Pancreas (tissue), 10 donors: Measurements from ENCODE around the gene LUZP2. TPM values are rescaled to one million over a fixed set of nuclear protein-coding genes. Genes with fewer than 3 reads are reported as not detected.

Source experiments
- ATAC-seq, 4 donors: fragments of 200-7000 bp; cut with Tn5 transposase; one replicate each; pipeline versions ENCODE4 v1.8.0 to v1.9.1; 2020; ENCODE audit warnings: mild to moderate bottlenecking in 4 of 4, moderate library complexity in 4 of 4
- DNase-seq, 6 donors: peaks; one replicate each; pipeline ENCODE4 v3.0.0-alpha.2; 2020
- FAIRE-seq: peaks from 2 replicates; lab custom pipeline; 2012; peaks lifted over from hg19 to GRCh38; lab: Jason Lieb, UNC
- H3K27ac ChIP-seq, 4 donors: fragments of 200-600 bp; sonication (generic); 1 replicate in 3 of 4; 2 replicates in 1 of 4; pipeline versions ENCODE4 v1.5.0 to v1.8.0; 2020
- H3K27me3 ChIP-seq, 4 donors: fragments of 200-600 bp; one replicate each; pipeline ENCODE4 v1.8.0; 2021
- H3K36me3 ChIP-seq, 3 donors: fragments of 200-600 bp; sonication (generic) in 1 of 3; one replicate each; pipeline versions ENCODE4 v1.5.0 to v1.8.0; 2020 to 2021
- H3K4me1 ChIP-seq, 3 donors: fragments of 200-600 bp; one replicate each; pipeline ENCODE4 v1.8.0; 2021
- H3K4me3 ChIP-seq, 4 donors: fragments of 200-600 bp; sonication (generic) in 2 of 4; one replicate each; pipeline versions ENCODE4 v1.5.0 to v1.8.0; 2020 to 2021
- H3K9me3 ChIP-seq, 4 donors: fragments of 200-600 bp; one replicate each; pipeline ENCODE4 v1.8.0; 2021
- WGBS, 2 donors: extraction: QIAGEN DNeasy Blood & Tissue Kit; methylation state at CpG; one replicate each; pipeline ENCODE4 v1.1.7; 2013; 5-methylcytosine and 5-hydroxymethylcytosine counted together
- intact Hi-C, 3 donors: fragments of 100-400 bp; cut with DNase I; formaldehyde crosslinking; loops; one replicate each; pipeline versions ENCODE4 v1.11.1 to v1.14.2; 2022
- polyA plus RNA-seq, 2 donors: library from polyadenylated mRNA; stranded (reverse); fragments of 200-250 nt; gene quantifications; one replicate each; pipeline ENCODE4 v1.2.3, GENCODE V29; 2013
- total RNA-seq, 6 donors: library from RNA; stranded (reverse); fragmentation: NEBNext Ultra II Directional in 4 of 6; extraction: Animal tissue kit (Norgen Biotek cat#: 25700) in 4 of 6; gene quantifications; one replicate each; pipeline versions ENCODE4 v1.2.1 to v1.2.4, GENCODE V29; 2021 to 2023
- TF ChIP-seq, protein P1 (sequence below), 4 donors: fragments of 200-600 bp; sonication (generic) in 3 of 4; IDR thresholded peaks; one replicate each; pipeline versions ENCODE4 v1.5.0 to v1.8.0; 2021; ENCODE audit warnings: antibody characterized with exemption in 4 of 4
- donor health status: healthy with polysubstance abuse.
- donor health status: DM: no; HTN: no; CAD: no; lungs with moderate emphysema.
- donor health status: DM: no; HTN: no; CAD: no.
- donor health status: control.
- donor health status: control.
- donor health status: Bipolar disorder and iron deficiency.
- donor health status: DM: yes; HTN: yes; CAD: no.
- donor health status: DM: no; HTN: no; CAD: no.
- donor health status: DM: no; HTN: no; CAD: no.
- donor health status: DM: yes; HTN: yes; CAD: no.

Gene LUZP2
- total and polyA plus RNA-seq, 8 donors = 0.04 to 0.19 (median 0.07) TPM; not detected in 3

DNA sequence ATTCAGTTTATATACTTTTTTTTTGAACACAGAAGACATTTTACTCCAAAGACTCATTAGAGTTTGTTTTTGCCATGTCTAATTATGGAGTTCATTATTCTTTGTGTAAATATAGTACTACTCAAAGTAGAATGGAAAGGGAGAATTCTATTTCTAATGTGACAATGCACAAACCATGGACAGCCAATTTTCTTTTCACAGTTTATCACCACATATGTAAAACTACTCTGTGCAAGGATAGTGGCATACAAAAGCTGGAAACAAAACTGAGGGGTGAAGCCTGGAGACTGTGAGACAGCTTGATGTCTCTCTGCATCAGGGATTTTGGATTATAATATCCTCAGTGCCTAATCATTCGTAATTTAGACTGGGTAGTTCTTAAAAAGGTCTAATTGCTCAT is 75.5 kb downstream of the LUZP2 start:
- intact Hi-C loops = no loop called here
- H3K36me3 ChIP-seq = no peaks in the 10 kb centered on the region
- ATAC-seq = no peak
- TF ChIP-seq, protein P1, sequence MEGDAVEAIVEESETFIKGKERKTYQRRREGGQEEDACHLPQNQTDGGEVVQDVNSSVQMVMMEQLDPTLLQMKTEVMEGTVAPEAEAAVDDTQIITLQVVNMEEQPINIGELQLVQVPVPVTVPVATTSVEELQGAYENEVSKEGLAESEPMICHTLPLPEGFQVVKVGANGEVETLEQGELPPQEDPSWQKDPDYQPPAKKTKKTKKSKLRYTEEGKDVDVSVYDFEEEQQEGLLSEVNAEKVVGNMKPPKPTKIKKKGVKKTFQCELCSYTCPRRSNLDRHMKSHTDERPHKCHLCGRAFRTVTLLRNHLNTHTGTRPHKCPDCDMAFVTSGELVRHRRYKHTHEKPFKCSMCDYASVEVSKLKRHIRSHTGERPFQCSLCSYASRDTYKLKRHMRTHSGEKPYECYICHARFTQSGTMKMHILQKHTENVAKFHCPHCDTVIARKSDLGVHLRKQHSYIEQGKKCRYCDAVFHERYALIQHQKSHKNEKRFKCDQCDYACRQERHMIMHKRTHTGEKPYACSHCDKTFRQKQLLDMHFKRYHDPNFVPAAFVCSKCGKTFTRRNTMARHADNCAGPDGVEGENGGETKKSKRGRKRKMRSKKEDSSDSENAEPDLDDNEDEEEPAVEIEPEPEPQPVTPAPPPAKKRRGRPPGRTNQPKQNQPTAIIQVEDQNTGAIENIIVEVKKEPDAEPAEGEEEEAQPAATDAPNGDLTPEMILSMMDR (IDR thresholded peaks at IDR 0.05) = no peak
- H3K4me1 ChIP-seq = no peaks in the 10 kb centered on the region
- no peaks in the 10 kb centered on the region for H3K27me3 ChIP-seq
- FAIRE-seq = no peak
- H3K4me3 ChIP-seq = no peak overlapping the region
- no peak for DNase-seq
- WGBS, 2 donors = 75 to 80% methylated on average over 1 of the region's 1 CpG
- H3K9me3 ChIP-seq = no peaks in the 10 kb centered on the region
- H3K27ac ChIP-seq = no peak overlapping the region

- whole genome bisulfite sequencing, 2 donors = 36 to 66% methylated on average over 1 of the region's 1 CpG
- TF ChIP-seq, protein P1 (IDR thresholded peaks at IDR 0.05) = no peak
- DNase-seq (no peak), FAIRE-seq (no peak), ATAC-seq (no peak)
- no peak overlapping the region for H3K4me3 ChIP-seq
- intact Hi-C loops = no loop called here
- H3K27me3 ChIP-seq = no peaks in the 10 kb centered on the region
- H3K9me3 ChIP-seq = no peaks in the 10 kb centered on the region
- no peaks in the 10 kb centered on the region for H3K4me1 ChIP-seq
- no peaks in the 10 kb centered on the region for H3K36me3 ChIP-seq
- no peak overlapping the region for H3K27ac ChIP-seq
Observed at GRCh38 chr11:24574461-24574860, 77.6 kb downstream of the LUZP2 start.

- no peak for ATAC-seq
- Histone ChIP-seq H3K36me3 (no peaks in the 10 kb centered on the region), H3K9me3 (no peaks in the 10 kb centered on the region), H3K4me1 (no peaks in the 10 kb centered on the region), H3K27me3 (no peaks in the 10 kb centered on the region), H3K4me3 (no peak overlapping the region), H3K27ac (no peak overlapping the region)
- no peak for DNase-seq
- WGBS, 2 donors = 31 to 44% methylated on average over 2 of the region's 2 CpGs
- TF ChIP-seq, protein P1 (IDR thresholded peaks at IDR 0.05) = no peak
- no peak for FAIRE-seq
- intact Hi-C loops = no loop called here
Observed at GRCh38 chr11:24575392-24575791, 78.5 kb downstream of the LUZP2 start.

DNA sequence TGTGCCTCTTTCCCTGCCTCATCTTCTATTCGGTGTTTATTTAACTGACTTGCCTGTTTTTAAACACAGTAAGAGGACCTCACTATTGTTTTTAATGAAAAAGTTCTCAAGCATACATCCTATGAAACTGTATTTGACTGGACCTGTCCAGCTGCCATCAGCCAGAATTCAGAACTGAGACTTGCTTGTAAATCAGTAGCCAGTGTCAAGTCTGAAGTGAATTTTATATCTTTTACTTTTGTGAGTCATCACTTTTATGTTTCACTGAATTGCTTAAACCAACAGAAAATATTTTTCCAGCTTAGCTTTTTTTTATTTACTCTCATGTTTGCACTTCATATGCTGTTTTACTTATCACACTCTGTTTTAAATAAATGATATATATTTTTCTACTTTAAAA is 88.3 kb downstream of the LUZP2 start:
- TF ChIP-seq, protein P1 (IDR thresholded peaks at IDR 0.05) = no peak
- no peaks in the 10 kb centered on the region for H3K4me1 ChIP-seq
- no peak overlapping the region for H3K27ac ChIP-seq
- 84 to 91% methylated on average over 1 of the region's 1 CpG for WGBS, 2 donors
- ATAC-seq = peak in 1 of 4 donors; percentile 19
- intact Hi-C loops = no loop called here
- FAIRE-seq = no peak
- H3K4me3 ChIP-seq = no peak overlapping the region
- H3K9me3 ChIP-seq = no peaks in the 10 kb centered on the region
- no peaks in the 10 kb centered on the region for H3K36me3 ChIP-seq
- H3K27me3 ChIP-seq = no peaks in the 10 kb centered on the region
- no peak for DNase-seq

DNA sequence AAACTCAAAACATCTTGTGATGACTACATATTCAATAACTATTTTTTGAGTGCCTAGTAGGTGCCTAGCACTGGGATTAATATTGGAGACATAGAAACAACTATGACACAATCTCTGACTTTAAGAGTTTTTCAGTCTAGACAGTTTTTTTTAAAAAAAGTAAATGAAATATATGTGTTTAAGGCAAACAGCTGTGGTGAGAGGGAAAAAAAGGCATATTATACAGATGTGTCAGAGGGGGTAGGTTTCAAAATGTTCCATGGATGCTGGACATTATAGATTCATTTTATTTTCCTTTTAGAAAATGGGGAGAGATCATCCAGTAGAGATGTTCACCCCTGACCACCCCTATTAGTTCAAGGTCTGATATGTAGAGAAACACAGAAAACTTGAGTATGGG is 90.8 kb downstream of the LUZP2 start:
- H3K4me1 ChIP-seq = no peaks in the 10 kb centered on the region
- no peak for DNase-seq
- no peak for ATAC-seq
- no peaks in the 10 kb centered on the region for H3K36me3 ChIP-seq
- TF ChIP-seq, protein P1 (IDR thresholded peaks at IDR 0.05) = no peak
- no peak for FAIRE-seq
- H3K9me3 ChIP-seq = no peaks in the 10 kb centered on the region
- no peak overlapping the region for H3K27ac ChIP-seq
- intact Hi-C loops = no loop called here
- H3K27me3 ChIP-seq = no peaks in the 10 kb centered on the region
- H3K4me3 ChIP-seq = no peak overlapping the region
